ENCODE measurements around the gene MEIS2.

MEIS2 gene

DNA sequence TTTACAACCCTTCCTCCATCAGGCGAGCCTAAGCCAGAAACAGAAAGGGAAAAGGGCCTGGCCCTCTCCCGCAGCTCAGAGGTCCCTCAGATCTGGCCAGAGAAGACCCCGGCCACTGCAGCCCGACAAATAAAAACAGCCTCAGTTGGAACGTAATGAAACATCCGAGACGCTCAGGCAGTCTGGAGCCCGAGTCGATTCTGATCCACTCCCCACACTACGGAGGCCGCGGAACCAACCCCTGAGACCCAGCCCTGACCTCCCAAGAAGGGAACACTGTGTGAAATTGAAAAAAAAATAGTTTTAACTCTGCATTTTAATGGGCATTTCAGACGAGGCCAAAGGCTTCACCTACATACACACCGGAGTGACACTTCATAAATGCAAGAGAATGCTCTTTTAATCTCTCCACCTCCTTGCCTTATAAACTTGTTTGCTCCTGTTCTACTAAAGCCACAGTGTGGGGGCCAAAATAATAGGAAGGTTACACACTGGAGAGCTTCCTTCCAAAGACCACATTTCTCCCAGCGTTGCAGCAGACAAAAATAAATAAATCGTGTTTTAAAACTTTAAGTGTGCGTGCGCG is 3.7 kb downstream of the MEIS2 start:
- DNase-seq = no peak

DNA sequence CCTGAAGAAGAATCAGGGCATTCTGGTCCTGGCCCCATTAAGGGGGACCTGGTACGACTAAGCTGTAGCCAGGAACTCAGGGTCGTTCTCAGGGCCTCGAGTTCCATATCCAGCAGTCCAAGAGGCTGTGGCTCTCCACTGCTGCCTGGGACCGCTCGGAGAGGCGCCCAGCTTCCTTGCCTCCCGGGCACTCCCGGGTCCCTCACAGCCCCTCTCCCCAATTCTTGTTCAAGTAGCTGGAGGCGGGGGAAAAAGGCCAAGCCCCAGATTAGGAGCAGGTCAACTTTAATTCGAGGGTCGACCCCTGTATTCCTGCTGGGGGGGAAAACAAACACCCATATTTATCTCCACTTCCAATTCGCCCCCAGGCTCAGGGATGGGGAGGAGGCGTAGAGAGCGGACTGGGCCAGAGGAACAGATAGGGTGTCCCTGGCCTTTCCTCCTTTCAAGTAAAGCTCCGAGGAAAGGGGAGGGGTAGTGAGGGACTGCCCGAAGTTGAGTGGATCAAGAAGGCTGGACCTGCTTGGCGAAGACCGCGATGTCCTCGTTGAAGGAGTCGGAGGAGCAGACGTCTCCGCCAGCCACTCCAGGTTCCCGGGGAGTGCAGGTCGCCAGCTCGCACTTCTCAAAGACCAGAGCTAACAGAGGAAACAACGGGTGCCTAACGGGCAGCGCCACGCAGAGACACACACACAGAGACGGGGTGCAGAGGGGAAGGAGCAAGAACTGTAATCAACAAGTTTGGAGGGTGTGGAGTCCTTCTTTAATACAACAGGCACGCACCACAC is 4.4 kb downstream of the MEIS2 start:
- no peak for DNase-seq

DNA sequence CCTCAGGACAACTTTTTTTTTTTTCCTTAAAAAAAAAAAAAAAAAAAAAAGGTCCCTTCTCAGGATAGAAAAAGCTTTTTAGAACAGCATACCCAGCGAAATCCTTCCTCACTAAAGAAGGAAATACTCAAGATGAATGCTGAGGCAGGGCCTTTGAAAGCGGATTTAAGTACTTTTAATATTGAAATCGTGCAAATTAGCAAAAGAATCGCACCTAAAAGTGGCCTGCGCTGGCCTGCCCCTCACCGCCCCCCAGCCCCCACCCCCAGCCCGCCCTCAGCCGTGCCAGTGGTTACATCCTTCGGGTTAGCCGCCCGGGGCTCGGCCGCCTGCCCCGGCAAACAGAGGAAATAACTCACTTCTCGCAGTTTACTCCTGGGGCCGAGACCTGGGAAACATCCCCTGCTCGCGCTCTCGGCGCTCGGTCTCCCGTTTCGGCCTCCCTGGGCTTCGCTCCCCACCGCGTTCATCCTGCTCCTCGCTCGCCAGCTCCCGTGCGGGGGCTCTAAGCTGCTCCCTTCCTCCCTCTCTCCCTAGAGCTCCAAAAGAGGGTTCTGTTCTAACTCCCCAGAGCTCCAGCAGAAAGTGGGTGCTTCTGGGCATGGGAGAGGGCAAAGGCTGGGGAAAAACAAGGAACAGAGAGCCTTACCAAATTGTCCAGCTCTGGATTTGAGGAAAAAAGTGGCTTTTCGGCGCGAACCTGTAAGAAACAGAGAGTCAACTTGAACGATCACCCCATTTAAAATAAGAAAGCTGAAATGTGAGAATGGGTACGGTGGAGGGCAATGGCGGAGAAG is 5.2 kb downstream of the MEIS2 start:
- DNase-seq = no peak

DNA sequence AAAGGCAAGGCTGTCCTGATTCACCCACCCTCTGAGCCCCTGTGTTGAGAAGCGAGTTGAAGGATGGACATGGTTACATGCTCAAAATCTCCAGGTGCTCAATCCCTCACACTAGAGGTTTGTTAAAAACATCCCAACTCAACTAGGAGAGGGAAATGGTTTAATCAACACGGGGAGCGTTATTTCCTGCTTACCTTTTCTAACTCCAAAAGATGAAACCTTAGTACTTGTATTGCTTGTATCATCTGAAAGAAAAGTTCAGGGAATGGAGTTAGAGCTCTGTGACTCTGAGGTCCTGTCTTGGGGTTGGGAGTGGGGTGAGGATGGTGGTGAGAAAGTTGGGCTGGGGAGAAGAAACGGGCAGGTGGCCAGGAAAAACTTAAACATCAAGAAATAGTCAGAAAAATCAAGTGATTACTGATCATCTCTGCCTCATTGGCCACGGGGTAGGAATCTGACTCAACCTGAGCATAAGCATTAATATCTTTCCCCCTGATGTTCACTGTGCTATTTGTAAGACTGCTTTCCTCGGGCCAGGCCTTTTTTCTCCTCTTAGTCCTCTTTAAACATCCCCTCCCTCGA is 5.9 kb downstream of the MEIS2 start:
- no peak for DNase-seq

DNA sequence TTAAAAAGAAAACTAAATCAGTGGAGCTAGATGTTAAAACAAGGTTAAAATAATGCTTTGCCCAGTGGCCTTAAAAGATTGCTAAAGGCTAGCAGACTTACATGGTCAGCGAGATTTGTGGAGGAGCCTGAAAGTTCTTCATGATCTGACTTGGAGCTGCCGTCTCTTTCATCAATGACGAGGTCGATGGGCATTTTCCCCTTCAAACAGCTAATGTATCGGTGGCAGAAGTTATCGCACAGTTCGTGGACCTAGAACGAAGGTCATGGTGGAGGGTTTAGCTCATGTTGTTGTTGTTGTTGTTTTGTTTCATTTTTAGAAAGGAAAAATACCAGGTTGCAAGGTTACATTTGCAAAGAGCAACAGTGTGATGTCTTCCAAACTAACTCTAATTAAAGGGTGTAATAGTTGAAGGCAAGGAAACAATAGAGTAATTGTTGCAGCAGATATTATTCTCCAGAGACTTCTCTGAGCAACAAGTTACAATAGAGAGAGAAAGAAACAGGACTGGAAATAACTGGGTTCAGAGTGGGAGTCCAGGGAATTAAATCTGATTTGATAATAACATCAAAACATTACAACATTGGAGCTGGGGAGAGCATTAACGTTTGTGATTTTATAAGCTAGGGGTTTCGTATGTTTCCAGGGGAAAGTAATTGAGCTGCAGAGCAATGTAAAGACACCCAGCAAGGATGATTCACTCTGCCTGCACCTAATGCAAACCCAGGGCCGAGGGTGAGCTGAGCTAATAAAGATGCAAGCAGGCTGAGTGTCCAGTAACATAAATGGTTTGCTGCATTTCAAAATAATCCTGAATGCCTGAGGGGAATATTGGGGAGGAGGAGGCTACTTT is 6.6 kb downstream of the MEIS2 start:
- DNase-seq = no peak

DNA sequence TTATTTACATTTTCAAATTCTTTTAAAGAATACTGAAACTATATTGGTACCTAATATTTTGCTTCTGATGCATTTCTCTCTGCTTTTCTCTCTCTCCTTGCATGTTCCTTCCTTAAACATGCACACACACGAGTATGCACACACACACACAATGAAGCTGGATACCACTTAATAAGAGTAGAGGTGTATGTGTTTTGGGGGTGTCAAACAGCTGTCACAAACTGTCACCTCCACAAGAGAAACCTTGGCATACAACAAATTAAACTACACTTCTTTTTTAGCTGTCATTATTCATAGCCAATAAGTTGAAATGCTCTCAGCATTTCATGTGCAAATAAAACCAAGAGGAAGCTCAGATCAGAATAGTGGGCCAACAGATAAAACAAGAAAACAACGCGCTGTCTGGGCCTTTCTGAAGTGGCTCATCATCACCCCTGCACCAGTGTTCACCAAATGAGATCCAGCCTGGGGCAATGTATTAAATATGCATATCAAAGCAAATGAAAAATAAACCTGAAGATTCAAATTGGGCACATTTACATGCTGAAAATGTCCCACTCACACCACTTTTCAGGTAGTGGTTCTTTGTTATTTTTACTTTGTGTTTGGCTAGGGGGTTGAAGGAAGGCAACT is 9.7 kb downstream of the MEIS2 start:
- DNase-seq = no peak

DNA sequence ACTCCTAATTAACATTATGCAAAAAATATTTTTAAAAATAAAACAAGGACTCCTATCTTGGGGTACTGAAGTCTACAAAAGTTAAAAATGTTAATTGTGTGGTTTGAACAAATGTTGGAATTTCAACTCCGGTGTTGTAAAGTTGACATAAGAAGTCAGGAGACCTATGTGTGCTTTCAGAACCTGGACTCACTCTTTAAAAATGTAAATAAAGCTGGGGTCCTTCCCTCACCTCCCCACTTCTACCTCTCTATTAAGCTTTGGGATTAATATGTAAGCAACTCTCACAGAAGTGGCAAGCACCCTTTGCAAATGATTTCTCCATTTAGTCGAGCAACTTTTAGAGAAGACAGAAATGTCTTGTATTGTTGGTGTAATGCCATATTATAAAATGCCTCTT is 11.9 kb downstream of the MEIS2 start:
- DNase-seq = no peak

DNA sequence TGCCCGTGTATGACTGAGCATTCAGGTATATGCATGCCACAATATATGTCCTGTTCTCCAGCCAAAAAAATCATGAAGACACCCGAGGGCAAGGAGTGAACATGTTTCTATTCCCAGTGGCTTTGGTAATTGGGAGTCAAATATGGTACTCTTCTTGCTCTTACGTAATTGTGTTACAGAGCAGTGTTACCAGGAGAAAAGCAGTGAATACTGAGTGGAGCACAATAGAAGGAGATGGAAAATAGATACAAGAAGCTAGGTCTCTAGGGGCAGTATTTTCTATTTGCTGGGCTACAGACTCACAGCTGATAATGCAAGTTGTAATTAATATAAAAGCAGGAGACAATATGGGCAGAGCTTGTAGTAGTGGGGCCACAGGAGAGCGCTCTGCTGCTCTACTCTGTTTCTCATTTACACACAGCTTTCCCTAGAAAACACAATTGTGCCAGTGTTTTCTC is 13.2 kb downstream of the MEIS2 start:
- no peak for DNase-seq

DNA sequence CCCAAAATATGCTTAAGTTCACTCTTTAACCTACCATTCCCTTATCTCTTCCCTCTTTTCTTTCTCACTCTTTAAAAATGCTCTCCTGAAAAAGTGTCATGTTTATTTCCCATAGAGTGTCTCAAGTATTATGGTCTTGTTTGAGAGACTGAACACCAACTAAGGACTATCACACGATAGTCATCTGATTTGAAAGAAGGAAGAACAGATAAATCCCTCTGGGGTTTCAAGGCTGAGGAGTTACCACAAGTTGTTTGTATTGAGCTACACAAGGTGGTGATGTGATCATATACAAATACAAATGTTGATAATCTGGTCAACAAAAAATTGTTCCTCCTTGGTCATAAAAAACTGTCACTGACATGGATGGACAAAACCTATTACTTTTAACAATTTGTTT is 13.8 kb downstream of the MEIS2 start:
- DNase-seq = no peak

DNA sequence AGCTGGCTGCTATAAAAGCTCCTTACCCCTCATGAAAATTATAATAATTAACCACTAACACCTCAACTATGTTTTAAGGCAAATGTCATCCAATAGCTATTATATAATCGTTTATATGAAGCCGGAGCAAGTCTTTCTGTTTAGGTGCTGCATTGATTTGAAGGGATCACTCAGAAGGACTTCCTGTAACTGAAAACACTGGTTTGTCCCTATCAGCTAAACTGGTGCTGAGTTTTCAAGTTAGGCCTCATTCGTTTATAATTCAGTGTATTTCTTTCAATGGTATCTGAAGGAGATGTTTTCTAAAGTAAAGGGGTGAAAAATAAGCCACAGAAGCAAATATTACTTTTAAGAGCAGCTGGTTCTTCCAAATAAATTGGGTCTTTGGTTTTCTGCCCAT is 14.2 kb downstream of the MEIS2 start:
- DNase-seq = no peak

DNA sequence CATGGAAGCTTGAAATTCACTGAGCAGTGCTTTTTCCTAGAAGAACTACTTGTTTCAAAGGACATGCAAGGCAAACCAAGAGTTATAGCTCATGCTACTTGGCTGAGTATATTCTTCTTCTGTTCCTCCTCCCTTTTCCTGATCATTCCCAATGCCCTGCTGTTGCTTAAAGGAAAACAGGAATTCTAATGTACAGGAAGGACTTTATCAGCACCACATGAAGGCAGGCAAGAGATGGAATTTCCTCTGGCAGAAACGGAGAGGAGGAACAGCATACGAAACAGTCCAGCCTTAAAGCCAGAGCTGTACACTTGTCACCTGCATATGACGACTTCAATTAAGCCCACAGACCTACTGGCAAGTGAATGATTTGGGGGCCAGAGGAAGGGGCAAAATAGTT is 15.7 kb downstream of the MEIS2 start:
- DNase-seq = no peak

DNA sequence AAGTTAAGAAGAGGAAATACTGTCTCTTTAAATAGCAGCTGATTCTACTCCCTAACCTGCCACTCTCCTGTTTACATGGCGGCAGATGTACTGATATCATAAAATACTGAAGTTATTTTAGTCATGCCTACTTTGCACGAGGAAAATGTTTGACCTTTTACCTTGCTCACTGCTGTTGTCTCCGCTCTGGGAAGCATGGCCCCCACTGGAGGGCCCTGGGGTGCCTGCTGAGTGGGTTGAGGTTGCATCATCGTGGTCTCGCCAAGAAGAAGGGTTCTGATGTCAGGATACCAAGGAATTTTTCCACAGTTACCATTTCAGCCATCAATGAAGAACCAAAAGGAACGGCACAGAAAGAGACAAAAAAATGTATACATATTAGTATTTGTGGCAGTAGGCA is 16.7 kb downstream of the MEIS2 start:
- DNase-seq = no peak

DNA sequence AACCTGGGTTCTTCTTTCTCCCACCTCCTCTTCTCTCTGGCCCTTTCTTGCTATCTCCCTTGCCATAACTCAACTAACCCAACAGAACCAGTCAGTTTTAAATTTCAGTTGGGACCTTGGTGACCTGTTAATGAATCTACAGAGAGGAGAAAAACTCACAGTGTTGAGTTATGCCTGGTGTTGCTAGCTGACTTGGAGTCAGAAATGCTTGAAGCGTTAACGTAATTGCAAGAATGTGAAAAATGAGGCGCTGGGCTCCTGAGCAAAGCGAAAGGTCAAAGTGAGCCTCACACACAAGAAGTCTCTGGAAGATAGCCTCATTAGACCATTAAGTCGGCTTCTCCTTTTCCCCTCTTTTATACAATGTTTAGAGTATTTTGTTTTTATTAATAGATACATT is 18.4 kb downstream of the MEIS2 start:
- no peak for DNase-seq

DNA sequence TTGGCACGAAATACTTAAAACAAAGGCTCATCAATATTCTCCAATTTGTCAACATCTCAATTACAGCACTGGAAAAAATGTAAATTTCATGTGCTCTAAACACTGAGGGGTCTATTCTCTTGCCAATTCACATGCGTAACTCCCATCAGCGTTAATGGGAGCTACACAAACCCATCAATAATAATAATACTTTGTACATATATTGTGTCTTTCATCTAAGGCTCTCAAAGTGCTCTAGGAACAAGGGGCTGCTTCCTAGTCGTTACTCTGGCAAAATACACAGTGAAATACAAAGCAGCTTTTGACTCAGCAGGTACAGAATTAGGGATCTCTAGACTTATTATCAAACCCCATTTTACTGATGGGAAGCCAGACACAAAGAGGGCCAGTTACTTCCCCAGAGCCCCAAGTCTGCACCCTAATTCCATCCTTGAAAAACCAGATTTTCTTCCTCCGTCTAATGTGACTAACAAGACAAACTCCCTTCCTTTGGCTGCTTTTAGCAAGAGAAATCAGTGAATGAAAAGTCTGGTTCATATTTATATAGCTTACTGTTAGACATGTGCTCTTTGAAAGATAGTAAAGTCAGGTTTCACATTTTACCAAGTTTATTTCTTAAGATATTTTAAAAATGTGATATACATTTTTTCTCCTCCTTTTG is 20.0 kb downstream of the MEIS2 start:
- no peak for DNase-seq

DNA sequence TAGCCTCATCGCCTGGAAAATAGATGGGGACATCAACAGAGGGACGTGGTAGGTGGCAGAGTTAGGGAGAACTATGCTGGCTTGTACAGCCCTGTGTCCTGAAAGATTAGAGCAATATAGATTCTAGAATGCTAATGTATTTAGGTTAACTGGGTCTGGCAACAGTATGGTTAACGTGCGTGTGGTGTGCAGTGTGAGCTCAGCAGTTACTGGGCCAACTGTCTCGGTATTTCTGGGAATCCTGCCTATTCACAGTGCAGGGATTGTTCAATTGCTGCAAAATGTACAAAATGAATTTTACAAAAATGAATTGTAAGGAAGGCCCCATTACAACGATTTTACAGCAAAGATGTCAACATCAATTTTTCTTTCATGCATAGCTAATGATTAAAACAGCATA is 20.6 kb downstream of the MEIS2 start:
- DNase-seq = no peak

DNA sequence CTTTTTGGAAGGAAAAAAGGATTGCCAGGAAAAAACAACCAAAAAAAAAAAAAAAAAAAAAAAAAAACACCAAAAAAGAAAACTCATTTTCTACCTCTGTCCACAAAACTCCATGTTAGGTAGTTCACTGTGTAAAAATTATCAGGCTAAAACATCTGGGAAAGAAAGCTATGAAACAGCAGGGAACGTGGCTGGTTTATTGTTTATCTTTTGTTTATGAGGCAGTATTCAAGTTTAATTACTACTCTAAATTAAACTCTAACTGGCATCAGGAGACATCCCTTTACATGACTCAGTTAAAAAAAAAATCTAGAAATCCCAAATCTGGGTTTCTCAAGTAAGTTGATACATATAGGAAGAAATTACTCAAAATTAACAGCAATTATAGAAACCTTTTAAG is 21.8 kb downstream of the MEIS2 start:
- no peak for DNase-seq

DNA sequence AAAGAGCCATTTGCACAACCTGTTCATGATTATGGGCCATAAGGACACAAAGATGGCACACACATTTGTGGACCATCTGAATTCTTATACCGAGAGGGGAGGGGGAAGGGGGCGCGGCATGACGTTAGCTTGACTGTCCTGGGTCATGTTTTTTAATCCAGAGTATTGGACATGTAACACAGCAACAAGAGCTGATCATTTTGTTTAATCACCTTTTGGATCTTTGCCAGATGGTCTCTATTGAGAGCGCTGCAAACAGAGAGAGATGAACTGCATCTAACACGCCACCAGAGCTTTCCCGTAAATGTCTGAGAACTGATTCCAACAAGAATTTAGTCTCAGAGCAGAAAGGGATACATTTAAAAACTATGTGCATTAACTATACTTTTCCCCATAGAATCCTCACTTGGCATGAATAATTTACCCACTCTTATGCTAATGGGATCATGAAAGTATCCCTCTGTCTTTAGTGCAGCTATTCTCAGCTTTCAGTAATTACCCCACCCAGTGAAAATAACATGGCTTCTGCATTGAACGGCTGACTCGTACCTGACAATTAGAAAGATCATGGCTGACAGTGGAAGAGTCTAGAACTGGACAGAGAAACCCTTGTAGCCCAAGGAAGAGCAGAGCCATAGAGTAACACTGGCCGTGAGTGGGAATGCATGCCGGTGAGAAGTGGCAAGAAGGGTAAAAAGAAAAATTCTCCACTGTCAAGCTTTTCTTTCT is 22.6 kb downstream of the MEIS2 start:
- DNase-seq = no peak

DNA sequence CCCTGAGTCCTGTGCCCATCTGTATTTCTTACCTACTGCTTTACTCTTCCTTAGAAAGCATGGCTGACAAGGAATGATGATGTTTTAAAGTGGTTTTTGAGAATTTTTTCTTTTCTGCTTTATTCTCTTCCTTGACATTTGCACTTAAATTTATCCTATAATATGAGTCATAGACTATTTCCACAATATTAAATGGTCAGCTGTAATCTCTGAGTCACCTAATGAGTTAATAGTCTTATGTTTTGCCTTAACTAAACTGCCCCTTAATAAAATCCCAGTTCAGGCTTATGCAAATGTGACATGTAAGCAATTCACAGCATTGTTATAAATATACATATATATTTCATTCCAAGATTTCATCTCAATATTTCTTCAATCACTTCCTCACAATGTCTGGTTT is 23.8 kb downstream of the MEIS2 start:
- no peak for DNase-seq

DNA sequence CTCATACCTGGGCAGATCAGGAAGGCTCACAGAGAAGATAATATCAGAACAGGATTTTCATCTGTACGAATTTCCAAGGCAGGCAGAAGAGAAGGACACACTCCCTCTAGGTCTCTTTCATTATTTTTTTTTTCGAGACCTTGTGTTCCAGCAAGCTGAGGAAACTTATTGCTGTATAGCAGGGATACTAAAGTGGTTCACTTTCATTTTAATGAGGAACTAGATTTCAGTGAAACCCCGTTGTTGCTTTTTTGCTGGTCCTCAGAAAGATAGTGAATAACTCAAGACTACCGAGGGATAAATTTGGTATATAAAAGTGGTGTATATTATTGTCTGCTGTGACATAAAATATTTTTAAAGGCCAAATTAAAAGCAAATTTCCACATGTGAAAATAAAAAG is 24.6 kb downstream of the MEIS2 start:
- DNase-seq = no peak

DNA sequence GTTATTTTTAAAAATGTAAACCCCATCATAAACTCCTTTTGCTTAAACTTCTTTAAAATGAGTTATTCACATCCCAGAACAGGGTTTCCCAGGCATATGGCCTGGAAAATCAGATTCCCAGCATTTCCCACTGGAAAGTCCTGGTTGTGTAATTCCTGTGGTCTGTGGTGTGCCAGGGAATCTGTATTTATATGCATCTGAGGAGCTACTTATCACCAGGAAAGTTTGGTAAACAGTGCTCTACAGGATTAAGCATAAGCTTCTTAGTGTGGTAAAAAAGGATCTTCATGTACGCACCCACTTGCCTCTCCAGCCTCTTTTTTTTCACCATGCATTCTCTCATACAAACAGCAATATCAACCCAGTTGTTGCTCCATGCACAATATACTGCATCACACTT is 28.2 kb downstream of the MEIS2 start:
- no peak for DNase-seq

DNA sequence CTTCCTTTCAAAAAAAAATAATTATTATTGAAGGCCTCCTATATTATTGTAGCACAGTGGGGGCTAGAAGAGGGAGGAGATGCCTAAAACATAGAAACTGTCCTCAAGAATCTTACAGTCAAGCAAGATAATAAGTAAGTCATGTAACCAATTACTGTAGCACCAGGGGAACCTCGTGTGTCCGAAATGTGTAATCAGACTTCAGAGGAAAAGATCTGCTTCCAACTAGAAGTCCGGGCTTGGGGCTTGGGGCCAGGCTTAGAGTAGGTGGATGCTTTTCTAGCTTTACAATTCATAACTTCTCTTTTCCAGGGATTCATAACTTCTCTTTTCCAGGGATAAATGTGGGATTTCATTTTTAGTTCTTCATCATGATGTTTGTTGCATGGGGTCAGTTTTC is 29.2 kb downstream of the MEIS2 start:
- DNase-seq = no peak

All from NCI-H1048 (cell line).